Activated CD4-positive, alpha-beta T cell treated with anti-CD3 and anti-CD28 coated beads, Interleukin-2, Interleukin-6, amounts not matched to agents 100 ng/mL and 50 ng/mL, durations not matched to agents 16 hours and 8 hours (primary cell): Measurements from ENCODE around the gene RSL24D1.

Experiments used
- DNase-seq: peaks from one replicate; pipeline ENCODE4 v3.0.0-alpha.2; 2020

Gene RSL24D1

GRCh38 chr15:55196458-55197361, at the start of gene RSL24D1:
Gene RSL24D1, minus strand, starts transcription at chr15:55196941. Its CDS starts 51 bp downstream, at chr15:55196890.
- peak; percentile 98 for DNase-seq

GRCh38 chr15:55245059-55245458, 48.3 kb upstream of the RSL24D1 start:
- DNase-seq = peak; percentile 64

GRCh38 chr15:55241891-55242290, 45.1 kb upstream of the RSL24D1 start:
- no peak for DNase-seq

GRCh38 chr15:55241186-55241585, 44.4 kb upstream of the RSL24D1 start:
- no peak for DNase-seq

DNA sequence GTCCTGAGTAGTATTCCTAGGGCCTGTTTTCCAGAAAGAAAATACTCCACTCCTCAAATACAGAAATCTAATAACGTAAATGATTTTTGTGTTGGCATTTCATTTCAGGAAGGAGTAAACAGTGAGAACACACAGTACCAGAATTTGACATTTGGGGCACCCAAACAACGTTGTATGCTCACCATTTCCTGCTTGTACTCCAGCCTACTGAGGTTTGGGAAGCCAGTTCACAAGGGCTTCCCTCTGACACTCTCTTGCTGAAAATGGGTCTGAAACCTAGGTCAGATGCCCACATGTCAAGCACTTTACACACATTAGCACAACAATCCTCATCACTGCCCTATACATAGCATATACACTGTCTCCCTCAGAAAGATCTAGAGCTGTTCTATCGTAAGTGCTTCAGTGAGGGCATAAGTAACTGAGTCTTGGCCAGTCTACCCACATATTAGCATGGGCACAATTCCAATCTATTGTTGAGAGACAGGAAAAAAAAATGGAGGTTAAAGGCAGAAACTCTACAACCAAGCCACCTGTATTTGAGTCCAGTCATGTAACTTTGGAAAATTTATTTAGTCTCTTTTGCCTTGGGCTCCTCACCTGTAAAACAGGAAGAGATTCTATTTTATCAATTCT, 43.5 kb upstream of the RSL24D1 start:
- DNase-seq = no peak

GRCh38 chr15:55239440-55240124, 42.8 kb upstream of the RSL24D1 start:
- no peak for DNase-seq

- DNase-seq = no peak
These were observed 42.1 kb upstream of the RSL24D1 start for GRCh38 chr15:55238877-55239276.

DNA sequence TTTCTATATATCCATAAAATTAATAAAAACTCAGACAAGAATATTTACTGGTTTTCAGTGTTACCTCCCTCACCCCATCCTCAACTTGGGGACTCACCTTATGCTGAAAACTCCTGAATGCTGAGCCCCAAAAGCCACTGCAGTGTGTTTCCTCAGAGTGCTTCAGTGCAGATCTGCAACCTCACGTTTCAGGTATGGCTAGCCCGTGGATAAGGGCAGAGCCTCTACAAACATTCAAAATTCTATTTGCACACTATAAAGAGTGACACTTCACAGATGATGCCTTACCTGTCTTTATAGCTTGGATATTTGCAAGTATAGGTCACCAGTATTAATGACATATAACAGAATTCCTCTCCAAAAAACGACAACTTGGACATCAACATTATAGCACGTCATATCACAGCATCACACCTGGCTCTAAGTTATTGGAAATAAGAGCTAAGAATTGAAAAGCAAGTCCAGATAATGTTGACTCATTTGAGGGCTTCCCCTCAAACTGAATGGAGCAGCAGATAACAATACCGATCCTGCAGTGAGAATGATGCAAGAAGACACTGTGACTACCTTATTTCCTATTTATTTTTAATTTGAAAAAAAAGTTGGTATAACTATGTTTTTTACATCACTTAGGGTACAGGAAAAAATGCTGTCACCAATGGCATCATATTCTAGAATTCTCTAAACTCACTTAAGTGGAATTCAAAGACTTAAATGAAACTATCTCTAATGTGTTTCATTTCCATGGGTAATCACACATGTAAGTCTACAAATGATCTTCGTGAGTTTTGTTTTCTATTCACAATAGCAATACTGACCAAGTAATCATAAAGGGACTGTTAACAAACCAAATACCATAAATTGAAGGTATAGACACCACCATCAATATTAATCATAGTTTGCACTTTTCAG, 40.7 kb upstream of the RSL24D1 start:
- DNase-seq = peak; percentile 56

DNA sequence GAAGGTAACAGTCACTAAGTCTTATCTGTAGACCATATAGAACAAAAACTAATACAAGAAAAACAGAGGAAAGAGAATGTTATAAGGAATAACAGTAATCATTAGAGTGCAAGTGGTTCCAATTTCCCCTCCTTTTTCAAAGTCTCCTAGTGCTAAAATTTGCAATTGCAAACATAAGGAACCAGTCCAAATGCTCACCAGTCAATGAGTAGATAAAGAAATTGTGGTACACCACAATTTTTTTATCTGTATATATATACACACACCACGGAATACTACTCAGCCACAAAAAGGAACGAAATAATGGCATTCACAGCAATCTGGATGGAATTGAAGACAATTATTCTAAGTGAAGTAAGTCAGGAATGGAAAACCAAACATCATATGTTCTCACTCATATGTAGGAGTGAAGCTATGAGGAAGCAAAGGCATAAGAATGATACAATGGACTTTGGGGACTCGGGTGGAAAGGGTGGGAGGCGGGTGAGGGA, 38.9 kb upstream of the RSL24D1 start:
- no peak for DNase-seq

DNA sequence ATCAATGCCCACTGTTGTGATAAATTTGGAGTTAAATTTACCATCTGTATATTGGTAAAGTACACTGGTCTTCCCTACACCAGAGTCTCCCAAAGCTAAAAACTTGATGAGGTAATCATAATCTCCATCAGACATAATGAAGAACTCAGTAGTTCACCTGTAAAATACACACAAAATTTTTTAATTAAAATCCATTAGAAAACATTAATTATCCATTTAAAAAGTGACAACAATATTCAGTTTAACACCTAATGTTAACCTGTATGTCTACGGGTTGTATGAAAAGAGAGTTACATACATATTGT, 38.0 kb upstream of the RSL24D1 start:
- DNase-seq = no peak

GRCh38 chr15:55234104-55234799, 37.5 kb upstream of the RSL24D1 start:
- no peak for DNase-seq

DNA sequence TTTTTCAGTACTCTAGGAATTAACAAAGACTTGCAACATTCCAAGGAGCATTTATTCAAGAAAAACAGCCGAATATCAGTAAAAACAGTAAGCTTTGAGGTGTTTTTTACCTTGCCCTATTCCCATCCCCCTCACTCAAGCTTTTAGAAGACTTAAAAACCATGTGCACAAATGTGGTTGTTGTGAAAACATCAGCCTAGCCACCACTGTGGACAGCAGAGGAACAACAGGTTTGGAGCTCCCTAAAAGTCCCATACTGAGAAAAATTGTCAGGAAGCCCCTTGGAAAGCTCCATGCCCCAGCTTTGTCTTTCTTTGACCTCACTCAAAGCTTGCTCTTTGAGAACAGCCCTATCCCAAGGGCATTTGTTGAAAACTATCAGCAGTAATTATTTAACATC, 34.7 kb upstream of the RSL24D1 start:
- DNase-seq = no peak

DNA sequence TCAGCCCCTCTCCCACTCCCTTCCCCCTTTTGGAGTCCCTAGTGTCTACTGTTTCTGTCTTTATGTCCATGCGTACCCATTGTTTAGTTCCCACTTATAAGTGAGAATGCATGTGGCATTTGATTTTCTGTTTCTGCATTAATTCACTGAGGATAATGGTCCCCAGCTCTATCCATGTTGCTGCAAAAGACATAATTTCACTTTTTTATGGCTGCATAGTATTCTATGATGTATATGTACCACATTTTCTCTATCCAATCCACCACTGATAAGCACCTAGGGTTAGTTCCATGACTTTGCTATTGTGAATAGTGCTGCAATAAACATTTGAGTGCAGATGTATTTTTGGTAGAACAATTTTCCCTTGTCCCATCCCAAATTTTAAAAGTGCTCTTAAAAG, 34.2 kb upstream of the RSL24D1 start:
- DNase-seq = no peak

- DNase-seq = no peak
These were observed 33.4 kb upstream of the RSL24D1 start for GRCh38 chr15:55230051-55230670.

- no peak for DNase-seq
These were observed 29.4 kb upstream of the RSL24D1 start for GRCh38 chr15:55226127-55226526.

DNA sequence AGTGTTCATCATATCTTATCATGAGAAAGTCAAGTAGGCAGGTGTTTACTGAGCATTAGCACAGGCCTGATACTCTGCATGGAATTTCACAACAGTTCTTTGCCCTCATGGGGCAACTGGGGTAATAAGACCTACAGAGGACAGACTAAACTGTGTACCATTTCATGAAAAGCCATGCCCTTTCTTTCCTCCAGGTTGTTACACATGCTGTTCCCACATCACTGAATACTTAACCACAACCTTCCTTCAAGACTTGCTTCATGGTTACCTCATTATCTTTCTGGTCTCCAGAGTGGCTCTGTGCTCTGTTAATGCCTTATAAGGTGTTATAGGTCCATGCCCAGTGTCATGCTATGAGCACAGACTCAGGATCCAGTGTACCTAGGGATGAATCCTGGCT, 28.2 kb upstream of the RSL24D1 start:
- DNase-seq = no peak

- peak; percentile 46 for DNase-seq
These were observed 25.8 kb upstream of the RSL24D1 start for GRCh38 chr15:55222588-55222987.

DNA sequence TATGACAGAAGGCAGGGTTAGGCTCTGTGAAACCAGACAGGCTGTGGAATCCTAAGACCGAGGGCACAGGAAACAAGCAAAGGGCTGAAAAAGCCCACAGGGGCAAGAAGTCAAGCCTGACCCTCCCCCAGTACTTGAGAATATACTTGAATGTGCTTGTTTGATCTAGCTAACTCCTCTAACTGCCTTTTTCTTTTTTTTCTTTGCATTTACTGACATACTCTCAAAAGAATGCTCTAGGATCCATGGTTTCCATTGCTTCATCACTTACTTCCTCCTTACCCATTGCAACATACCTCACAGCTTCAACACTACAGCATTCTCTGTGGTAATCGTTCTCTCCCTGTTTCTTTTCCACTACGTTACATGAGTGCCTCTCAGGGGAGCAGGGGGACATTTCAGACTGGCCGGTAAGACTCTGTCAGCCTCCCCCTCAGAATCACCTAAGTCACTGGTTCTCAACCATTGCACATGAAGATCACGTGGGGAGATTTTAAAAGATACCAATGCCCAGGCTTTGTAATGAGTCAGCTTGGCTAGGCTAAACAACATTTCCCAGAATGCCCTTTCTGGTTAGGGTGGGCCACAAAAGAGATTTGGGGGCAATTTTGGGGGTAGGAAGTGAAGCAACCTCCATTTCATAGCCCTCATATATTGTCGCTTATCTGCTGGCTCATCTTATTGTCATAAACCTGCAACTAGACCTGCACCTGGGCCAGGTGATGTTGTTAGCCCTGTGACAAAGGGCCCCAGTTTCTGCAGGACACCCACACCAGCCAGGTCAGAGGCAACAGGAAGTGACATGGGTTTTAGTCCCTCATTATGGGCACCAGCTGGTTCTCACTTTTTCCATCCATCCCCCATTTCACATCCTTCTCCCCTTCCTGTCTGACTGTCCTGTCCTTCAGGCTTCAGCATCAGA, 24.6 kb upstream of the RSL24D1 start:
- DNase-seq = peak; percentile 76

- no peak for DNase-seq
These were observed 23.9 kb upstream of the RSL24D1 start for GRCh38 chr15:55220606-55221005.

- DNase-seq = peak; percentile 76
These were observed 21.3 kb upstream of the RSL24D1 start for GRCh38 chr15:55218056-55218455.
